GM12801 (cell line): ENCODE data around the gene CCDC188.

ENCODE experiments used
- TF ChIP-seq, protein P1 (sequence below): IDR thresholded peaks from one replicate; pipeline ENCODE4 v1.5.1; 2011; ENCODE audit warnings: control low read depth; ENCODE audit not compliant: insufficient read length; ENCODE audit errors: extremely low read depth

Gene CCDC188

GRCh38 chr22:20149257-20150250 is 1.3 kb downstream of the CCDC188 start:
- TF ChIP-seq, protein P1, sequence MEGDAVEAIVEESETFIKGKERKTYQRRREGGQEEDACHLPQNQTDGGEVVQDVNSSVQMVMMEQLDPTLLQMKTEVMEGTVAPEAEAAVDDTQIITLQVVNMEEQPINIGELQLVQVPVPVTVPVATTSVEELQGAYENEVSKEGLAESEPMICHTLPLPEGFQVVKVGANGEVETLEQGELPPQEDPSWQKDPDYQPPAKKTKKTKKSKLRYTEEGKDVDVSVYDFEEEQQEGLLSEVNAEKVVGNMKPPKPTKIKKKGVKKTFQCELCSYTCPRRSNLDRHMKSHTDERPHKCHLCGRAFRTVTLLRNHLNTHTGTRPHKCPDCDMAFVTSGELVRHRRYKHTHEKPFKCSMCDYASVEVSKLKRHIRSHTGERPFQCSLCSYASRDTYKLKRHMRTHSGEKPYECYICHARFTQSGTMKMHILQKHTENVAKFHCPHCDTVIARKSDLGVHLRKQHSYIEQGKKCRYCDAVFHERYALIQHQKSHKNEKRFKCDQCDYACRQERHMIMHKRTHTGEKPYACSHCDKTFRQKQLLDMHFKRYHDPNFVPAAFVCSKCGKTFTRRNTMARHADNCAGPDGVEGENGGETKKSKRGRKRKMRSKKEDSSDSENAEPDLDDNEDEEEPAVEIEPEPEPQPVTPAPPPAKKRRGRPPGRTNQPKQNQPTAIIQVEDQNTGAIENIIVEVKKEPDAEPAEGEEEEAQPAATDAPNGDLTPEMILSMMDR = no peak

DNA sequence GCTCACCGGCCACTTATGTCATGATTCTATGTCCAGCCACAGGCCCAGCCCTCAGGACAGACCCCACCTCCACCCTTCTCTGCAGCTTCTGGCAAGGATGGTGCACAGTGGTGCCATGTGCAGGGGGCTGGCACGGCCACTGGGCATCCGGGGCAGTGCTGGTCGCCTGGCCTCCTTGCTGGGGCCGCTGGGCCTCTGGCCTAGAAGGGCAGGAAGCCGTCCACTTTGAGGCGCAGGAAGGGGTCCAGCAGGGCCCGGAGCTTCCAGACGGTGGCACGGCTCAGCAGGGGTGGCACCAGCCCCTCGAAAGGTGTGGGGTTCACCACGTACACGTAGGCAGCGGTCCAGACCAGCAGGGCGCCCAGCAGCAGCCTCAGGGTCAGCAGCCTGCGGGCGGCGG is 2.4 kb downstream of the CCDC188 start:
- TF ChIP-seq, protein P1 = no peak

- TF ChIP-seq, protein P1 = no peak
Measured at GRCh38 chr22:20147237-20147988, 3.4 kb downstream of the CCDC188 start.

DNA sequence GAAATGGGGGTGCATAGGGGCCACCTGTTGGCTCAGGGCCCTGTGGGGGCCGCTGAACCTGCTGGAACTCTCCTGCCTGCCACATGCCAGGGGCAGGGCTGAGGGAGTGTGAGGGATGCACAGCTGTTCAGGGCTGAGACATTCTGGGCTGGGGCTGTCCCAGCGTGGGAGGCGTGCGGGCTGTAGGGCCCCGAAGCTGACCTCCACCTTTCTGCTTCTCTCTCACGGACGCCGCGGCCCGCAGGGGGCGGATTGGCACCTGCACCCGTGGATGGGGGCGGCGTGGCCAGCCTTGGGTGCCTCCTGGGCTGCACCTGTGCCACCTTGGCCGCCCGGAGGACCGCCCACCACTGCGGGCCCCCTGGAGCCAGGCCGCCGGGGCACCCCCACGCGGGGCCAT is 4.1 kb downstream of the CCDC188 start:
- TF ChIP-seq, protein P1 = no peak

GRCh38 chr22:20145832-20146223 is 5.0 kb downstream of the CCDC188 start:
- TF ChIP-seq, protein P1 = no peak

- TF ChIP-seq, protein P1 = no peak
Measured at GRCh38 chr22:20145206-20145831, 5.5 kb downstream of the CCDC188 start.
